H1 (cell line): ENCODE data around the gene WDFY3. TPM values are rescaled to one million over a fixed set of nuclear protein-coding genes. Genes with fewer than 3 reads are reported as not detected.

Experiments used
- CTCF ChIA-PET: fragments of 300-600 bp; sonication (Branson Sonifier 250); formaldehyde crosslinking; loops from one replicate; lab custom pipeline; 2021; ENCODE audit not compliant: partially characterized antibody; lab: Charles Lee
- POLR2A ChIA-PET: fragments of 300-600 bp; sonication (Branson Sonifier 250); formaldehyde crosslinking; loops from one replicate; lab custom pipeline; 2021; ENCODE audit warnings: inconsistent platforms; ENCODE audit not compliant: partially characterized antibody; lab: Charles Lee
- DNase-seq, 2 experiments: peaks; one replicate each; pipeline versions ENCODE4 v3.0.0 to v3.0.0-alpha.2; 2010 to 2022; ENCODE audit warnings: low spot score in 2 of 2, low read depth in 1 of 2, mixed read lengths in 1 of 2
- FAIRE-seq: peaks from 2 replicates; lab custom pipeline; 2011; peaks lifted over from hg19 to GRCh38; lab: Jason Lieb, UNC
- H2AFZ ChIP-seq: 2 replicates; pipeline ENCODE4 v1.8.1; 2012; ENCODE audit warnings: low read length, inconsistent platforms
- H2AK5ac ChIP-seq: 2 replicates; pipeline ENCODE4 v1.6.1; 2013; ENCODE audit warnings: low read depth, low read length
- H2BK120ac ChIP-seq: replicated peaks from 2 replicates; pipeline ENCODE3; 2013; ENCODE audit warnings: low read depth, low read length, inconsistent platforms
- H2BK12ac ChIP-seq: 2 replicates; pipeline ENCODE4 v1.6.1; 2013; ENCODE audit warnings: low read depth, low read length
- H2BK15ac ChIP-seq: 2 replicates; pipeline ENCODE4 v1.6.1; 2013; ENCODE audit warnings: low read length
- H2BK20ac ChIP-seq: 2 replicates; pipeline ENCODE4 v1.6.1; 2013; ENCODE audit warnings: low read length
- H2BK5ac ChIP-seq: 2 replicates; pipeline ENCODE4 v1.6.1; 2013; ENCODE audit warnings: low read depth, low read length
- H3K14ac ChIP-seq: 2 replicates; pipeline ENCODE4 v1.6.1; 2013; ENCODE audit warnings: inconsistent platforms; ENCODE audit not compliant: insufficient read length
- H3K18ac ChIP-seq: 2 replicates; pipeline ENCODE4 v1.6.1; 2013; ENCODE audit warnings: low read length; ENCODE audit errors: extremely low read depth
- H3K23ac ChIP-seq: 2 replicates; pipeline ENCODE4 v1.6.1; 2013; ENCODE audit warnings: inconsistent platforms; ENCODE audit not compliant: insufficient read length
- H3K23me2 ChIP-seq: 2 replicates; pipeline ENCODE4 v1.6.1; 2013; ENCODE audit warnings: low read depth, low read length
- H3K27ac ChIP-seq: 2 replicates; pipeline ENCODE4 v1.6.1; 2011; ENCODE audit warnings: low read depth, low read length, inconsistent platforms
- H3K27me3 ChIP-seq, 4 experiments: replicated peaks in 1 of 4; 1 replicate in 1 of 4; 2 replicates in 3 of 4; pipeline versions ENCODE4 v1.6.1 to v1.8.1; 2011 to 2013; ENCODE audit warnings: low read length in 3 of 4, mild to moderate bottlenecking in 3 of 4, inconsistent platforms in 2 of 4, mixed read lengths in 2 of 4, moderate library complexity in 1 of 4; ENCODE audit not compliant: control insufficient read depth in 3 of 4, insufficient read depth in 3 of 4; ENCODE audit errors: extremely low read depth in 1 of 4
- H3K36me3 ChIP-seq, 4 experiments: 2 replicates each; pipeline versions ENCODE4 v1.6.1 to v1.8.1; 2011 to 2013; ENCODE audit warnings: mild to moderate bottlenecking in 4 of 4, low read length in 3 of 4, moderate library complexity in 2 of 4, control low read depth in 1 of 4, inconsistent platforms in 1 of 4; ENCODE audit not compliant: insufficient read depth in 4 of 4, control insufficient read depth in 2 of 4
- H3K4ac ChIP-seq: replicated peaks from 2 replicates; pipeline ENCODE3; 2013; ENCODE audit warnings: low read length, low read depth, mixed read lengths, inconsistent platforms; ENCODE audit not compliant: insufficient read length
- H3K4me1 ChIP-seq, 4 experiments: replicated peaks in 1 of 4; 1 replicate in 1 of 4; 2 replicates in 3 of 4; pipeline versions ENCODE4 v1.6.1 to v1.8.1; 2011 to 2013; ENCODE audit warnings: low read length in 3 of 4, inconsistent platforms in 2 of 4, mixed read lengths in 1 of 4; ENCODE audit not compliant: insufficient read depth in 4 of 4, control insufficient read depth in 3 of 4
- H3K4me2 ChIP-seq, 2 experiments: 2 replicates each; pipeline versions ENCODE4 v1.6.1 to v1.8.1; 2011 to 2013; ENCODE audit warnings: low read depth in 2 of 2, low read length in 2 of 2, control low read depth in 1 of 2, inconsistent platforms in 1 of 2, mild to moderate bottlenecking in 1 of 2; ENCODE audit not compliant: insufficient read depth in 1 of 2
- H3K4me3 ChIP-seq, 4 experiments: fragments of 200-600, 300-600 bp in 1 of 4; sonication (generic), shearing (Covaris generic), sonication (Bioruptor Twin) in 1 of 4; 2 replicates each; pipeline versions ENCODE4 v1.5.1 to v1.8.1; 2011 to 2016; ENCODE audit warnings: low read length in 4 of 4, low read depth in 3 of 4, control low read depth in 2 of 4, inconsistent platforms in 2 of 4, mild to moderate bottlenecking in 2 of 4, mixed read lengths in 1 of 4, moderate library complexity in 1 of 4; ENCODE audit not compliant: insufficient read depth in 2 of 4; ENCODE audit errors: extremely low read depth in 1 of 4
- H3K56ac ChIP-seq: replicated peaks from 2 replicates; pipeline ENCODE3; 2013; ENCODE audit warnings: low read depth, mild to moderate bottlenecking, mixed read lengths, low read length, inconsistent platforms; ENCODE audit not compliant: insufficient read length
- H3K79me1 ChIP-seq: 2 replicates; pipeline ENCODE4 v1.6.1; 2013; ENCODE audit warnings: low read depth, low read length, control low read depth
- H3K79me2 ChIP-seq, 2 experiments: 2 replicates each; pipeline versions ENCODE4 v1.6.1 to v1.8.1; 2012 to 2013; ENCODE audit warnings: low read length in 2 of 2, mild to moderate bottlenecking in 2 of 2, inconsistent platforms in 1 of 2; ENCODE audit not compliant: insufficient read depth in 2 of 2, control insufficient read depth in 1 of 2
- H3K9ac ChIP-seq, 4 experiments: replicated peaks in 1 of 4; 1 replicate in 1 of 4; 2 replicates in 3 of 4; pipeline versions ENCODE4 v1.6.1 to v1.8.1; 2011 to 2013; ENCODE audit warnings: low read depth in 3 of 4, low read length in 3 of 4, control low read depth in 2 of 4, mild to moderate bottlenecking in 2 of 4, moderate library complexity in 2 of 4, inconsistent platforms in 1 of 4; ENCODE audit errors: extremely low read depth in 1 of 4
- H3K9me3 ChIP-seq, 2 experiments: 2 replicates each; pipeline versions ENCODE4 v1.6.1 to v1.8.1; 2012 to 2013; ENCODE audit warnings: mild to moderate bottlenecking in 2 of 2, moderate library complexity in 2 of 2, control low read depth in 1 of 2, inconsistent platforms in 1 of 2, low read depth in 1 of 2, low read length in 1 of 2, mixed read lengths in 1 of 2; ENCODE audit not compliant: insufficient read depth in 2 of 2
- H4K20me1 ChIP-seq, 2 experiments: replicated peaks in 1 of 2; 2 replicates each; pipeline versions ENCODE3 to v1.8.1; 2011 to 2013; ENCODE audit warnings: inconsistent platforms in 2 of 2, low read length in 2 of 2, mild to moderate bottlenecking in 1 of 2; ENCODE audit not compliant: insufficient read depth in 2 of 2, control insufficient read depth in 1 of 2
- H4K5ac ChIP-seq: 2 replicates; pipeline ENCODE4 v1.6.1; 2013; ENCODE audit warnings: low read length, low read depth, mixed read lengths, inconsistent platforms; ENCODE audit not compliant: insufficient read length
- H4K8ac ChIP-seq: 2 replicates; pipeline ENCODE4 v1.8.0; 2013; ENCODE audit warnings: mild to moderate bottlenecking, moderate library complexity, low read length, inconsistent platforms; ENCODE audit not compliant: insufficient read depth; ENCODE audit errors: extremely low read depth
- H4K91ac ChIP-seq: replicated peaks from 2 replicates; pipeline ENCODE3; 2013; ENCODE audit warnings: low read length, mixed read lengths, inconsistent platforms; ENCODE audit not compliant: insufficient read length
- CEBPB ChIP-seq: IDR thresholded peaks from 2 replicates; pipeline ENCODE4 v1.6.1; 2012; ENCODE audit warnings: low read depth, low read length
- HDAC2 ChIP-seq, 2 experiments: fragments of 300-600 bp in 1 of 2; sonication (generic) in 1 of 2; IDR thresholded peaks; 2 replicates each; pipeline ENCODE4 v1.6.1; 2011 to 2012; ENCODE audit warnings: low read depth in 2 of 2, low read length in 2 of 2, mild to moderate bottlenecking in 2 of 2, moderate library complexity in 2 of 2, borderline replicate concordance in 1 of 2, inconsistent platforms in 1 of 2
- KDM1A ChIP-seq: fragments of 200-600, 300-600 bp; sonication (generic); IDR thresholded peaks from 2 replicates; pipeline ENCODE4 v1.7.1; 2016; ENCODE audit warnings: mild to moderate bottlenecking, low read length, borderline replicate concordance
- POU5F1 ChIP-seq: IDR thresholded peaks from 2 replicates; pipeline ENCODE4 v1.6.1; 2011; ENCODE audit warnings: low read depth, mild to moderate bottlenecking, low read length, moderate library complexity
- RFX5 ChIP-seq: IDR thresholded peaks from 2 replicates; pipeline ENCODE4 v1.6.1; 2011; ENCODE audit warnings: low read depth, low read length, improper control_type of control experiment, borderline replicate concordance
- SP4 ChIP-seq: IDR thresholded peaks from 2 replicates; pipeline ENCODE4 v1.6.1; 2012; ENCODE audit warnings: low read length, inconsistent platforms
- WGBS, 2 experiments: shearing (Covaris generic) in 1 of 2; methylation state at CpG; one replicate each; pipeline versions ENCODE4 v1.1.6 to v1.1.7; 2013 to 2015; ENCODE audit warnings: low lambda C conversion rate in 2 of 2, mixed read lengths in 2 of 2, inconsistent platforms in 1 of 2, low coverage in 1 of 2, missing lambda C conversion rate in 1 of 2; ENCODE audit not compliant: insufficient replicate concordance in 2 of 2, insufficient coverage in 1 of 2, insufficient read length in 1 of 2; ENCODE audit errors: extremely low coverage in 1 of 2, missing lambda C conversion rate in 1 of 2; 5-methylcytosine and 5-hydroxymethylcytosine counted together
- polyA plus RNA-seq, 7 experiments: library from polyadenylated mRNA; depleted of rRNA in 3 of 7; stranded (reverse) in 5 of 7; unstranded in 2 of 7; fragments of >200 nt in 5 of 7; fragments of 200-250 nt in 2 of 7; gene quantifications; 1 replicate in 5 of 7; 2 replicates in 1 of 7; 4 replicates in 1 of 7; pipeline versions ENCODE4 v1.2.1 to v1.2.3, GENCODE V29; 2011 to 2013; ENCODE audit warnings: missing spikeins in 2 of 7, mixed read lengths in 2 of 7
- total RNA-seq: library from RNA; stranded (reverse); fragmentation: NEBNext Ultra II Directional; extraction: Animal tissue kit (Norgen Biotek cat#: 25700); gene quantifications from 2 replicates; pipeline ENCODE4 v1.2.1, GENCODE V29; 2021

Gene WDFY3
- total and polyA plus RNA-seq, 2 of the 8 experiments (the other 6 are each of a cell fraction or from before 2014, with no cell fraction given): 25.6 to 62.4 TPM

DNA sequence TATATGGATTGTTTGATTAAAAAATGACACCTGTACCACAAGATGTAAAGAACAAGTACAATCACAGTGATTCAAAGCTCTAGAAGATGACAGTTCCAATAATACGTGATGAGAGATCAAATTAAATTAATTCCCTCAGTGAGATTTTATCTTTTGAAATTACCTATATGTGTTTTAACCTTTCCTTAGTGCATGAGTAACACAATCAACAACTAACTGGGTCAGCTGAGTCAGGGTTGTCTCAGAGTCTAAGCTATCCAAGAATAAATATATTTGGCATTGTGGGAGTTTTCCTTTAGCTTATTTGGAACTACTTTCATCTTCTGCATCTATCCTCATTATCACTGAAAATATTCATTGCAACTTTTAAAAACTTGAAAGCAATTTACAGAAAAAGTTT is 162.8 kb downstream of the WDFY3 start:
- H3K23ac ChIP-seq: no peak overlapping the region
- H3K4ac ChIP-seq: no peak overlapping the region
- H4K8ac ChIP-seq: no peak overlapping the region
- H3K79me2 ChIP-seq: no peaks in the 10 kb centered on the region
- no peak overlapping the region for H2AK5ac ChIP-seq
- H3K18ac ChIP-seq: no peak overlapping the region
- H3K9me3 ChIP-seq: no peaks in the 10 kb centered on the region
- H2BK15ac ChIP-seq: no peak overlapping the region
- FAIRE-seq (no peak), DNase-seq (no peak)
- H3K36me3 ChIP-seq: peaks cover 0 to 10% (median 4%) of the 10 kb centered on the region in 4 experiments; a peak in 3 of 8 replicates
- TF ChIP-seq POU5F1 (no peak), HDAC2 (IDR thresholded peaks at IDR 0.05; ENCODE audit: borderline replicate concordance in 1 of 2, low read depth in 2 of 2, low read length in 2 of 2) (no peak), RFX5 (no peak), KDM1A (no peak), SP4 (no peak), CEBPB (no peak)
- H3K4me2 ChIP-seq: no peak overlapping the region
- 80% methylated on average over 1 of the region's 1 CpG; no CpG with 5 or more reads in 1 of the 2 experiments for WGBS, 2 experiments
- H3K27ac ChIP-seq: no peak overlapping the region
- H4K91ac ChIP-seq: no peak overlapping the region
- H4K20me1 ChIP-seq: no peaks in the 10 kb centered on the region
- H3K9ac ChIP-seq: no peak overlapping the region
- H4K5ac ChIP-seq: no peak overlapping the region
- no peak overlapping the region for H2BK120ac ChIP-seq
- H2BK20ac ChIP-seq: no peak overlapping the region
- no peak overlapping the region for H3K14ac ChIP-seq
- ChIA-PET CTCF (interaction anchor here (1.2 kb wide), 1 partner anchor 167 kb away, joined by 3 read pairs; no protein-coding TSS in a partner anchor), POLR2A (no interaction called here)
- H2BK12ac ChIP-seq: no peak overlapping the region
- no peaks in the 10 kb centered on the region for H3K23me2 ChIP-seq
- H3K79me1 ChIP-seq: no peaks in the 10 kb centered on the region; the same call in 1 of the 2 replicates
- H3K4me3 ChIP-seq: no peak overlapping the region
- H3K56ac ChIP-seq: no peak overlapping the region
- H3K27me3 ChIP-seq: no peaks in the 10 kb centered on the region
- H3K4me1 ChIP-seq: no peaks in the 10 kb centered on the region
- no peak overlapping the region for H2BK5ac ChIP-seq
- no peak overlapping the region for H2AFZ ChIP-seq
